ENCODE results near the gene BOLA3.

GRCh38 chr2:74138600-74139323 lies 8.9 kb downstream of the BOLA3 start:
- TF ChIP-seq CTCF (conservative IDR thresholded peaks at IDR 0.05): no peak
- no peak for TF ChIP-seq EZH2 (IDR thresholded peaks at IDR 0.05; ENCODE audit: low read depth)
